Osteoblast (primary cell): ENCODE measurements around the gene HS6ST3. TPM values are rescaled to one million over a fixed set of nuclear protein-coding genes. Genes with fewer than 3 reads are reported as not detected.

Experiments
- DNase-seq: peaks from one replicate; pipeline ENCODE4 v3.0.0; 2011; ENCODE audit warnings: low spot score, mixed read lengths; ENCODE audit not compliant: insufficient read length; ENCODE audit errors: missing footprints
- H2AFZ ChIP-seq: 2 replicates; pipeline ENCODE4 v1.6.0; 2011; ENCODE audit warnings: mild to moderate bottlenecking, low read length
- H3K27ac ChIP-seq: 2 replicates; pipeline ENCODE4 v1.5.1; 2011; ENCODE audit warnings: mild to moderate bottlenecking, low read depth, low read length, moderate library complexity
- H3K27me3 ChIP-seq: 2 replicates; pipeline ENCODE4 v1.6.0; 2012; ENCODE audit warnings: mild to moderate bottlenecking, control low read depth, inconsistent platforms, low read length, moderate library complexity; ENCODE audit not compliant: insufficient read depth
- H3K36me3 ChIP-seq: 2 replicates; pipeline ENCODE4 v1.5.1; 2011; ENCODE audit warnings: mild to moderate bottlenecking, low read length, control low read depth, moderate library complexity; ENCODE audit not compliant: insufficient read depth
- H3K4me1 ChIP-seq: 2 replicates; pipeline ENCODE4 v1.5.1; 2011; ENCODE audit warnings: mild to moderate bottlenecking, low read length, control low read depth, moderate library complexity; ENCODE audit not compliant: insufficient read depth
- H3K4me2 ChIP-seq: 2 replicates; pipeline ENCODE4 v1.6.0; 2011; ENCODE audit warnings: mild to moderate bottlenecking, low read length; ENCODE audit not compliant: insufficient read depth
- H3K4me3 ChIP-seq: fragments of 200-600 bp; sonication (generic); 3 replicates; pipeline ENCODE4 v1.5.1; 2012; ENCODE audit warnings: mild to moderate bottlenecking, low read length, inconsistent platforms; ENCODE audit not compliant: insufficient read depth
- H3K79me2 ChIP-seq: 2 replicates; pipeline ENCODE4 v1.6.0; 2012; ENCODE audit warnings: mild to moderate bottlenecking, low read length, control low read depth, inconsistent platforms; ENCODE audit not compliant: insufficient read depth
- H3K9me3 ChIP-seq: 2 replicates; pipeline ENCODE4 v1.5.1; 2011; ENCODE audit warnings: low read depth, low read length, control low read depth
- H4K20me1 ChIP-seq: 2 replicates; pipeline ENCODE4 v1.6.0; 2012; ENCODE audit warnings: mild to moderate bottlenecking, low read length, control low read depth; ENCODE audit not compliant: insufficient read depth
- CTCF ChIP-seq: IDR thresholded peaks from 2 replicates; pipeline ENCODE4 v1.5.1; 2011; ENCODE audit warnings: mild to moderate bottlenecking, low read depth, low read length, moderate library complexity; ENCODE audit errors: extremely low read depth
- total RNA-seq: library from RNA; depleted of rRNA; stranded (reverse); fragments of >200 nt; gene quantifications from 2 replicates; pipeline ENCODE4 v1.2.3, GENCODE V29; 2012

The HS6ST3 gene
- total RNA-seq, 1 donor: not detected

- H3K27ac ChIP-seq: no peak overlapping the region
- no peaks in the 10 kb centered on the region for H3K4me1 ChIP-seq
- H3K9me3 ChIP-seq: no peaks in the 10 kb centered on the region
- no peak overlapping the region for H3K4me2 ChIP-seq
- no peak for DNase-seq
- TF ChIP-seq CTCF: no peak
- no peaks in the 10 kb centered on the region for H3K27me3 ChIP-seq
- H4K20me1 ChIP-seq: no peaks in the 10 kb centered on the region
- no peak overlapping the region for H3K4me3 ChIP-seq
- H3K36me3 ChIP-seq: no peaks in the 10 kb centered on the region
- no peaks in the 10 kb centered on the region for H3K79me2 ChIP-seq
- no peak overlapping the region for H2AFZ ChIP-seq
Measured at GRCh38 chr13:96181911-96182310, 92.0 kb downstream of the HS6ST3 start.

DNA sequence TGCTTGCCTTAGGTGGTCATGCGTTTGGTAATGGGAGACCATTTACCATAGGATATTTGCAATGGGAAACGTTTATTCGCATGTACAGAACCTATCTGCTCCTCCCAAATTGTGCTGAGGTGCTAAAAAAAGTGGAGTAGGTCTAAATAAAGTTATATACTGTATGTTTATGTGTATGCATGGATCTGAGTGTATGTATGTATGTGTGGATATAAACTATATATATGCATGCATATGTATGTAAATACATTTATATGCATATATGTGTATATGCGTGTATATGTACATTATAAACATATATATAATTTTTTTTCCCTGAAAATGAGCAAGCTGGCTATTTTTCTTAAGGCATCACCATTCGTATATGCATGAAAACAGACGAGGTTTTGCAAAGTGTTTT lies 95.9 kb downstream of the HS6ST3 start:
- H3K79me2 ChIP-seq: no peaks in the 10 kb centered on the region
- H3K27me3 ChIP-seq: no peaks in the 10 kb centered on the region
- DNase-seq: no peak
- no peaks in the 10 kb centered on the region for H4K20me1 ChIP-seq
- no peaks in the 10 kb centered on the region for H3K9me3 ChIP-seq
- H2AFZ ChIP-seq: no peak overlapping the region
- H3K27ac ChIP-seq: no peak overlapping the region
- no peak for TF ChIP-seq CTCF
- H3K4me2 ChIP-seq: no peak overlapping the region
- no peaks in the 10 kb centered on the region for H3K4me1 ChIP-seq
- no peak overlapping the region for H3K4me3 ChIP-seq
- no peaks in the 10 kb centered on the region for H3K36me3 ChIP-seq

DNA sequence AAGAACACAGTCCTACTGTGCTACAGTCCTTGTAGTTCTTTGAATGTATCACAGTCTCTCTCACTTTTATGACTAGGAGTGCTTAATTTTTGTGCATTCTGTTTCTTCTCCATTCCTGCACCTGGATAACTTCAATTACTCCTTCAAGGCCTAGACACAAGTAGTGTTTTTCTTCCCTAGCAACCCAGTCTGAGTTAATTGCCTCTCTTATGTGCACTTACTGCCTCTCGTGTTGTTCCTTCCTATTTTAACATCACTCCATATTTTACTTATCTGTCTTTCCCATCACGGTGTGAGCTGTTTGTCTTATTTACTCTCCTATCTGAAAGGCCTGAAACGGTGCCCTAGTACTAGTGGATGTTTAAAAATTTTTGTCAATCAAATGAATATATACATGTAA lies 101.5 kb downstream of the HS6ST3 start:
- H3K9me3 ChIP-seq: no peaks in the 10 kb centered on the region
- no peak for DNase-seq
- no peak overlapping the region for H3K4me3 ChIP-seq
- no peak for TF ChIP-seq CTCF
- no peaks in the 10 kb centered on the region for H4K20me1 ChIP-seq
- no peaks in the 10 kb centered on the region for H3K79me2 ChIP-seq
- no peaks in the 10 kb centered on the region for H3K27me3 ChIP-seq
- H2AFZ ChIP-seq: no peak overlapping the region
- no peak overlapping the region for H3K4me2 ChIP-seq
- H3K4me1 ChIP-seq: no peaks in the 10 kb centered on the region
- no peaks in the 10 kb centered on the region for H3K36me3 ChIP-seq
- H3K27ac ChIP-seq: no peak overlapping the region

GRCh38 chr13:96193728-96194310 lies 103.9 kb downstream of the HS6ST3 start:
- no peaks in the 10 kb centered on the region for H3K36me3 ChIP-seq
- no peaks in the 10 kb centered on the region for H3K9me3 ChIP-seq
- no peak overlapping the region for H3K4me3 ChIP-seq
- no peak for TF ChIP-seq CTCF
- H3K4me2 ChIP-seq: no peak overlapping the region
- no peak overlapping the region for H3K27ac ChIP-seq
- H3K79me2 ChIP-seq: no peaks in the 10 kb centered on the region
- no peaks in the 10 kb centered on the region for H4K20me1 ChIP-seq
- H3K4me1 ChIP-seq: no peaks in the 10 kb centered on the region
- H2AFZ ChIP-seq: no peak overlapping the region
- no peak for DNase-seq
- H3K27me3 ChIP-seq: no peaks in the 10 kb centered on the region
